GM12873 (cell line): ENCODE results near the gene FBN2.

Experiments
- CTCF ChIP-seq: IDR thresholded peaks from 2 replicates; pipeline ENCODE4 v1.5.1; 2012; ENCODE audit warnings: low read depth, mild to moderate bottlenecking, moderate library complexity, low read length, control low read depth; ENCODE audit not compliant: insufficient read depth; ENCODE audit errors: missing control alignments

Gene FBN2

GRCh38 chr5:128237546-128237945 is 300.5 kb downstream of the FBN2 start:
- no peak for TF ChIP-seq CTCF

- TF ChIP-seq CTCF, result no peak
Observed at GRCh38 chr5:128237000-128237399, 301.0 kb downstream of the FBN2 start.

GRCh38 chr5:128236334-128236733 is 301.7 kb downstream of the FBN2 start:
- TF ChIP-seq CTCF, result no peak

- TF ChIP-seq CTCF, result no peak
Observed at GRCh38 chr5:128234928-128235641, 303.0 kb downstream of the FBN2 start.

GRCh38 chr5:128228521-128228920 is 309.5 kb downstream of the FBN2 start:
- TF ChIP-seq CTCF, result no peak

- TF ChIP-seq CTCF, result no peak
Observed at GRCh38 chr5:128228008-128228407, 310.0 kb downstream of the FBN2 start.

- TF ChIP-seq CTCF, result no peak
Observed at GRCh38 chr5:128225245-128226030, 312.6 kb downstream of the FBN2 start.
